ENCODE results near the gene PAIP2. TPM values are rescaled to one million over a fixed set of nuclear protein-coding genes. Genes with fewer than 3 reads are reported as not detected.

The PAIP2 gene
- total RNA-seq, 1 experiment from 2014 or later, result 81.2 TPM

GRCh38 chr5:139340051-139340450, 1.6 kb upstream of the PAIP2 start:
- Mint-ChIP-seq H3K9me3 (ENCODE audit: low read depth, unreplicated experiment) (no peaks in the 10 kb centered on the region), H3K27ac (ENCODE audit: unreplicated experiment) (no peak overlapping the region), H3K27me3 (ENCODE audit: unreplicated experiment) (no peaks in the 10 kb centered on the region), H3K4me3 (ENCODE audit: low read depth, unreplicated experiment) (no peak overlapping the region), H3K36me3 (ENCODE audit: insufficient read depth, unreplicated experiment) (peaks cover 63% of the 10 kb centered on the region), H3K4me1 (ENCODE audit: low read depth, unreplicated experiment) (peaks cover 14% of the 10 kb centered on the region)
- intact Hi-C loops (cut with micrococcal nuclease; ENCODE audit: unreplicated experiment), result loop anchor here (5.0 kb wide), 1 partner anchor 52 kb away; no protein-coding TSS in a partner anchor
- CTCF ChIA-PET, result interaction anchor here (1.1 kb wide), 1 partner anchor 47 kb away, joined by 3 read pairs; the partner anchor contains the start of gene MATR3
- no peak for TF ChIP-seq CTCF (IDR thresholded peaks at IDR 0.05; ENCODE audit: unreplicated experiment)
- BruUV-seq (replicated peaks), result no TSS peak
- DNase-seq, result no peak

DNA sequence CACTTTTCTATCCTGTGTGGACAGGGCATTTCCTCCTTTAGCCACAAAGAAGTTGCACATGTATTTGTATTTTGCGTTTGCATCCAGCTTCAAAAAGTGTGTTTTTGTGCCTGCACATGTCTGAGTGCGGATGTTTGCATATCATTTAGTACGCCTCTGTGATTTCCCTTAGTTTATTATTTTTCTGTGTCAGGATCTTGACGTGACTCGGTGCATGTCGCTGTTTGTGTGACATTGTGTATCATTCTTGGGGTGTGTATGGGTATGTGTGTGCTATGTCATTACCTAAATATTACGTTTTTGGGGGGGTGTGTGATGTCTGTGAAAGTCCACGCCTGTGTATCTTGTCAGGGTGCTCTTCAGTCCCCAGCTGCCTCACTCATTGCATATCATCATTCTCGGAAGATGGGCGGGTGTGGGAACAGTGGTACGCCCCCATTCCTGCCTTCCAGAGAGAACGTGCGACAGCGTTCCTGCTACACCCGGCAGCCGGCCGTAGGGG, 416 bp upstream of the PAIP2 start:
- H3K27me3 Mint-ChIP-seq (ENCODE audit: unreplicated experiment), result no peaks in the 10 kb centered on the region
- H3K4me3 Mint-ChIP-seq (ENCODE audit: low read depth, unreplicated experiment), result peak overlapping the region; percentile 83
- intact Hi-C loops (cut with micrococcal nuclease; ENCODE audit: unreplicated experiment), result loop anchor here (5.0 kb wide), 1 partner anchor 51 kb away; no protein-coding TSS in a partner anchor
- peaks cover 54% of the 10 kb centered on the region for H3K36me3 Mint-ChIP-seq (ENCODE audit: insufficient read depth, unreplicated experiment)
- no peaks in the 10 kb centered on the region for H3K9me3 Mint-ChIP-seq (ENCODE audit: low read depth, unreplicated experiment)
- DNase-seq, result no peak
- no peak for TF ChIP-seq CTCF (IDR thresholded peaks at IDR 0.05; ENCODE audit: unreplicated experiment)
- CTCF ChIA-PET, result interaction anchor here (0.6 to 1.7 kb wide), 5 partner anchors 13 to 65 kb away, joined by 3 to 12 read pairs (median 5); partner anchors contain the start of gene MATR3
- peaks cover 14% of the 10 kb centered on the region for H3K4me1 Mint-ChIP-seq (ENCODE audit: low read depth, unreplicated experiment)
- BruUV-seq (replicated peaks), result no TSS peak
- H3K27ac Mint-ChIP-seq (ENCODE audit: unreplicated experiment), result peak overlapping the region; percentile 90

- Mint-ChIP-seq H3K27me3 (ENCODE audit: unreplicated experiment) (no peaks in the 10 kb centered on the region), H3K27ac (ENCODE audit: unreplicated experiment) (peak overlapping the region; percentile 90), H3K9me3 (ENCODE audit: low read depth, unreplicated experiment) (no peaks in the 10 kb centered on the region), H3K4me1 (ENCODE audit: low read depth, unreplicated experiment) (peaks cover 14% of the 10 kb centered on the region), H3K36me3 (ENCODE audit: insufficient read depth, unreplicated experiment) (peaks cover 52% of the 10 kb centered on the region), H3K4me3 (ENCODE audit: low read depth, unreplicated experiment) (peak overlapping the region; percentile 83)
- CTCF ChIA-PET, result interaction anchor here (0.6 to 1.7 kb wide), 11 partner anchors 14 to 766 kb away, joined by 3 to 12 read pairs (median 5); partner anchors contain the start of gene MATR3
- no TSS peak for BruUV-seq (replicated peaks)
- intact Hi-C loops (cut with micrococcal nuclease; ENCODE audit: unreplicated experiment), result loop anchor here (5.0 kb wide), 1 partner anchor 50 kb away; no protein-coding TSS in a partner anchor
- no peak for DNase-seq
- TF ChIP-seq CTCF (IDR thresholded peaks at IDR 0.05; ENCODE audit: unreplicated experiment), result no peak
These were observed 719 bp downstream of the PAIP2 start for GRCh38 chr5:139342423-139342723.

DNA sequence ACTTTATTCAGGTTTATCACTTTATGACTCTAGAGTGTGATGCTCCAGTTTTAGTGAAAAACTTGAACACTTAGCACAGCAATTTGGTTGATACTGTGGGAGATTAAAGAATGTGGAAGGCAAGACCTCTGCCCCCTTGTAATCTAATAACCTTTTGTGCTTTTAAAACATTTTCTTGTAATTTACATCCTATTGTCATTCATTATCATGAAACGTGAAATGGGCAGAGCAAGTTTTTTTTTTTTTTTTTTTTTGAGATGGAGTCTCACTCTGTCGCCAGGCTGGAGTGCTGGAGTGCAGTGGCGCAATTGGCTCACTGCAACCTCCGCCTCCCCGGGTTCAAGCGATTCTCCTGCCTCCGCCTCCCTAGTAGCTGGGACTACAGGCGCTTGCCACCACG, 1.8 kb downstream of the PAIP2 start:
- H3K9me3 Mint-ChIP-seq (ENCODE audit: low read depth, unreplicated experiment), result no peaks in the 10 kb centered on the region
- H3K4me3 Mint-ChIP-seq (ENCODE audit: low read depth, unreplicated experiment), result peak overlapping the region; percentile 83
- intact Hi-C loops (cut with micrococcal nuclease; ENCODE audit: unreplicated experiment), result loop anchor here (5.0 kb wide), 1 partner anchor 49 kb away; no protein-coding TSS in a partner anchor
- BruUV-seq (replicated peaks), result no TSS peak
- H3K27me3 Mint-ChIP-seq (ENCODE audit: unreplicated experiment), result no peaks in the 10 kb centered on the region
- TF ChIP-seq CTCF (IDR thresholded peaks at IDR 0.05; ENCODE audit: unreplicated experiment), result no peak
- peak overlapping the region; percentile 90 for H3K27ac Mint-ChIP-seq (ENCODE audit: unreplicated experiment)
- CTCF ChIA-PET, result interaction anchor here (0.6 kb wide), 1 partner anchor 270 kb away, joined by 3 read pairs; no protein-coding TSS in a partner anchor
- H3K4me1 Mint-ChIP-seq (ENCODE audit: low read depth, unreplicated experiment), result peaks cover 14% of the 10 kb centered on the region
- no peak for DNase-seq
- peaks cover 47% of the 10 kb centered on the region for H3K36me3 Mint-ChIP-seq (ENCODE audit: insufficient read depth, unreplicated experiment)
